Osteocyte (in vitro differentiated cells): ENCODE results near the gene RPL13. TPM values are rescaled to one million over a fixed set of nuclear protein-coding genes. Genes with fewer than 3 reads are reported as not detected.

Experiments used
- DNase-seq: peaks from one replicate; pipeline ENCODE4 v3.0.0; 2021; ENCODE audit warnings: mixed read lengths; ENCODE audit not compliant: unreplicated experiment; ENCODE audit errors: extremely low spot score
- H3K27ac Mint-ChIP-seq: one replicate; pipeline ENCODE4 v1.8.0; 2021; ENCODE audit warnings: mild to moderate bottlenecking, mixed read lengths; ENCODE audit not compliant: unreplicated experiment
- H3K27me3 Mint-ChIP-seq: one replicate; pipeline ENCODE4 v1.8.0; 2021; ENCODE audit warnings: mixed read lengths; ENCODE audit not compliant: unreplicated experiment
- H3K36me3 Mint-ChIP-seq: one replicate; pipeline ENCODE4 v1.8.0; 2021; ENCODE audit warnings: mixed read lengths; ENCODE audit not compliant: unreplicated experiment
- H3K4me1 Mint-ChIP-seq: one replicate; pipeline ENCODE4 v1.8.0; 2021; ENCODE audit warnings: mixed read lengths; ENCODE audit not compliant: unreplicated experiment
- H3K4me3 Mint-ChIP-seq: one replicate; pipeline ENCODE4 v1.8.0; 2021; ENCODE audit warnings: mild to moderate bottlenecking, moderate library complexity, mixed read lengths; ENCODE audit not compliant: unreplicated experiment
- H3K9me3 Mint-ChIP-seq: one replicate; pipeline ENCODE4 v1.8.0; 2021; ENCODE audit warnings: mixed read lengths; ENCODE audit not compliant: unreplicated experiment
- total RNA-seq: library from RNA; stranded (reverse); gene quantifications from 2 replicates; pipeline ENCODE4 v1.2.1, GENCODE V29; 2021
- TF ChIP-seq, protein P1 (sequence below): fragments of 200-600 bp; sonication (generic); IDR thresholded peaks from 2 replicates; pipeline ENCODE4 v1.5.0; 2021; ENCODE audit warnings: antibody characterized with exemption, mild to moderate bottlenecking, moderate library complexity

Gene RPL13
- total RNA-seq, 1 donor from 2014 or later, result 1,785 TPM

DNA sequence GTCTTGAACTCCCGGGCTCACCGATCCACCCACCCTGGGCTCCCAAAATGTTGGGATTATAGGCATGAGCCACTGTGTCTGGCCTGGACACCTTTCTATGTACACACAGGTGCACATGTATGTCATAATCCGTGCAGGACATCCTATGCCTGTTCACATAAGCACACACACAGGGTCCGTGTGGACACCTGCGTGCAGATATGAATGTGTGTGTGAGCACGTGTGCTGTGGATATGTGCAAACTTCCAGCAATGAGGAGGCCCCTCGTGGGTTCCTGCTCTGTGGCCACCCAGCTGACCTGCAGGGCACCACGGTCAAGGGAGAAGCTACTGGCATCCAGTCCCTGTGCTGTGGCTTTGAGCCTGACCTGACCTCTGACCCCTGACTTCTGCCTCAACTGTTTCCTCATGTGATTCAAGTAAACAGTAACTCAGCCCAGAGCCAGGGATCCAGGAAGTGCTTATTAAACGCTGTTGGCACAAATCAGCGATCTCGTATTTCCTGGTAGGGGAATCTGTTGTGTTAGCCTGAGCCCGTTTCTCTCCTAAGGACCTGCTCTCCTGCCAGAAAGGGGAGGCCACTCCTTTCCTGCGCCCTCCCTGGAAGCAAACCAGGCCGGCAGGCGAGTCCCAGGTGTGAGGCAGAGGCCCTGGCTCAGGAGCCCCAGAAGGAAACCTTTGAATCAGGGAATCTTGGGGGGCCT is 21.5 kb downstream of the RPL13 start:
- no peak for DNase-seq
- no peak overlapping the region for H3K27ac Mint-ChIP-seq
- no peak overlapping the region for H3K4me3 Mint-ChIP-seq
- H3K27me3 Mint-ChIP-seq, result no peaks in the 10 kb centered on the region
- TF ChIP-seq, protein P1, sequence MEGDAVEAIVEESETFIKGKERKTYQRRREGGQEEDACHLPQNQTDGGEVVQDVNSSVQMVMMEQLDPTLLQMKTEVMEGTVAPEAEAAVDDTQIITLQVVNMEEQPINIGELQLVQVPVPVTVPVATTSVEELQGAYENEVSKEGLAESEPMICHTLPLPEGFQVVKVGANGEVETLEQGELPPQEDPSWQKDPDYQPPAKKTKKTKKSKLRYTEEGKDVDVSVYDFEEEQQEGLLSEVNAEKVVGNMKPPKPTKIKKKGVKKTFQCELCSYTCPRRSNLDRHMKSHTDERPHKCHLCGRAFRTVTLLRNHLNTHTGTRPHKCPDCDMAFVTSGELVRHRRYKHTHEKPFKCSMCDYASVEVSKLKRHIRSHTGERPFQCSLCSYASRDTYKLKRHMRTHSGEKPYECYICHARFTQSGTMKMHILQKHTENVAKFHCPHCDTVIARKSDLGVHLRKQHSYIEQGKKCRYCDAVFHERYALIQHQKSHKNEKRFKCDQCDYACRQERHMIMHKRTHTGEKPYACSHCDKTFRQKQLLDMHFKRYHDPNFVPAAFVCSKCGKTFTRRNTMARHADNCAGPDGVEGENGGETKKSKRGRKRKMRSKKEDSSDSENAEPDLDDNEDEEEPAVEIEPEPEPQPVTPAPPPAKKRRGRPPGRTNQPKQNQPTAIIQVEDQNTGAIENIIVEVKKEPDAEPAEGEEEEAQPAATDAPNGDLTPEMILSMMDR, result no peak
- no peaks in the 10 kb centered on the region for H3K9me3 Mint-ChIP-seq
- no peaks in the 10 kb centered on the region for H3K36me3 Mint-ChIP-seq
- peaks cover 2% of the 10 kb centered on the region for H3K4me1 Mint-ChIP-seq

DNA sequence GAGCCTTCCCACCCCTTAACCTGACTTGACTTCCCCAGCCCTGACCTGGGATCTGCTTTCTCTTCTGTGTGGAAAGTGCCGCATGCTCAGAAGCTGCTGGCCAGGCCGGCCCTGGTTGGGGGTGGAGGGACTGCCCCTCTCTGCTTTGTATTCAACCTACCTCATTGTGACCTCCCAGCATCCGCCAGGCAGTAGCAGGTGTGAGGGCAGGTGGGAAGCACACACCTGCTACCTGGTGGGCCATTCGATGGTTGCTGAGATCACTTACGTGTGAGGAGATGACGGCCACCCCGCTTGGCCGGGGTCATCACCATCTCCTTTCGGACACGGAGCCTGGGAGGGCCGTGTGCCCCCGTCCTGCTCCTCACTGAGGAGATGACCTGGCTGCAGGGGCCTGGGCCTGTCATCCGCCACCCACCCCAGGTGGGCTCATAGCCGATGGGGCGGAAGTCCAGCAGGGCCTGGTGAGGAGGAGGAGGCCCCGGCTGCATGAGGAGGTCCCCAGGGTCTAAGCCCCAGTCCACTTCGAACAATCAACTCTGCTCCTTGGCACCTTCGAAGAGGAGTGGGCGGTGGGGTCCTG is 22.2 kb downstream of the RPL13 start:
- H3K36me3 Mint-ChIP-seq, result no peaks in the 10 kb centered on the region
- H3K27me3 Mint-ChIP-seq, result no peaks in the 10 kb centered on the region
- H3K27ac Mint-ChIP-seq, result no peak overlapping the region
- H3K4me1 Mint-ChIP-seq, result peaks cover 2% of the 10 kb centered on the region
- no peak for DNase-seq
- H3K9me3 Mint-ChIP-seq, result no peaks in the 10 kb centered on the region
- TF ChIP-seq, protein P1, result no peak
- no peak overlapping the region for H3K4me3 Mint-ChIP-seq

DNA sequence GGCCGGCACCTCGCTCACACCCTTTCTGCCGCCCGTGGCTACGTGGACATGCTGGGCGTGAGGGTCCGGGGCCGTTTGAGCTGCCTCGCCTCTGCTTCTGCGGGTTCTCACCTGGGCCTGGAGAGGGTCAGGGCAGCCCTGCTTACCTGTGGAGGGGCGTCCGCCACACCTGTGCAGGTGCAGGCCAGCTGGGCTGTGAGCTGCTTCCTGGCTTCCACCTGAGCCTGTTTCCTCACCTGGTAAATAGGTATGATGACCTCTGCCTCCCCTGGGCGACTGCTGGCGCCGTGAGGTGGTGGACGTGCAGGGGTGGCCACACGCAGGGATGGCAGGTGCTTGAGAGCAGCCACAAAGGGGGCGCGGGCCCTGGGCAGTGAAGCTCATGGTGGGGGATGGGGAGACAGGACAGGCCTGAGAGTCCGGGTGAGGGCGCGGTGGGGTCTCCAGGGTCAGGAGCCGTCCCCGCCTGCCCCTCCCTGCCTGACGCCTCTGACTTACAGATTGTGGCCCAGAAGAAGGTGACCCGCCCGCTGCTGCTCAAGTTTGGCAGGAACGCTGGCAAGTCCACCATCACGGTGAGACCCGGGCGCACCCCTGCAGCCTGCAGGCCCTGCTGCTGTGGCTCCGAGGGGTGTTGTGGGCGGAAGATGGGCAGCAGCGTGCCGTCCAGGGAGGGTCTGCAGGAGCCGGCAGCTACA is 22.9 kb downstream of the RPL13 start:
- Mint-ChIP-seq H3K27ac (no peak overlapping the region), H3K36me3 (no peaks in the 10 kb centered on the region), H3K4me3 (no peak overlapping the region), H3K4me1 (peaks cover 2% of the 10 kb centered on the region), H3K27me3 (no peaks in the 10 kb centered on the region), H3K9me3 (no peaks in the 10 kb centered on the region)
- TF ChIP-seq, protein P1, result no peak
- DNase-seq, result peak; percentile 81

DNA sequence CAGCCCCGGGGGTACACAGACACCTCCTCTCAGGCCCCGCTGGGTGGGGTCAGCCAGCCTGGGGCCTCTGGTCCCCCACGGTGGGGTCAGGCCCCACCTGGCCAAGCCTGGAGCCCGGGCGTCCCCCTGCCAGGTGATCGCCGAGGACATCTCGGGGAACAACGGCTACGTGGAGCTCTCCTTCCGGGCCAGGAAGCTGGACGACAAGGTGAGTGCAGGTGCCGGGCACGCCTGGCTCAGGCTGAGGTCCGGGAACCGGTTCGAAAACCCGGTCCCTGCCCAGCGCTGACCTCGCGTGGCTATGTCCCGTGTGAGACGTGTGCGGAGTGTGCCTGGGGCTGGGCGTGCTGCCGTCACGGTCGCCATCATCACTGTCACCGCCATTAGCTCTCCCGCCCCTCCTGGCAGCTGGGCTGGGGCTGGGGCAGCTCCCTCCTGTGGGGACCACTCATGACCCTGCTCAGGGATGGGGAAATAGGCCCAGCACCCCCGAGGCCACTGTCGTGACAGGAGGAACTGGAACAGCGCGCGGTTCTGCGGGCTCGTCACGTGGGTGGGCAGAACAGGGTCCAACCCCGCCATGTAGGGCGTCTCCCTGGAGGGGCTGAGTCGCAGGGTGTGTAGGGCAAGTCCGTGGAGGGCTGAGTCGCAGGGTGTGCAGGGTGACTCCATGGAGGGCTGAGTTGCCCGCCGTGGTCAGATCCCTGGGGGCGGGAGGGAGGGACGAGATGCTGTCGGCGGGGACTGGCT is 23.6 kb downstream of the RPL13 start:
- no peak overlapping the region for H3K4me3 Mint-ChIP-seq
- H3K36me3 Mint-ChIP-seq, result no peaks in the 10 kb centered on the region
- no peak overlapping the region for H3K27ac Mint-ChIP-seq
- peaks cover 2% of the 10 kb centered on the region for H3K4me1 Mint-ChIP-seq
- DNase-seq, result peak; percentile 78
- TF ChIP-seq, protein P1, result no peak
- no peaks in the 10 kb centered on the region for H3K27me3 Mint-ChIP-seq
- no peaks in the 10 kb centered on the region for H3K9me3 Mint-ChIP-seq
